IPS-15b (cell line): ENCODE data around the gene ELOB.

ENCODE experiments used
- H3K27me3 ChIP-seq: one replicate; pipeline ENCODE4 v1.6.1; 2013; ENCODE audit warnings: low read length; ENCODE audit not compliant: control insufficient read depth, insufficient read depth
- H3K36me3 ChIP-seq: one replicate; pipeline ENCODE4 v1.6.1; 2013; ENCODE audit warnings: low read length; ENCODE audit not compliant: control insufficient read depth, insufficient read depth
- H3K4me1 ChIP-seq: one replicate; pipeline ENCODE4 v1.6.1; 2013; ENCODE audit warnings: mild to moderate bottlenecking, low read length; ENCODE audit not compliant: control insufficient read depth, insufficient read depth
- H3K4me3 ChIP-seq: one replicate; pipeline ENCODE4 v1.5.1; 2013; ENCODE audit warnings: low read depth, low read length
- H3K9ac ChIP-seq: one replicate; pipeline ENCODE4 v1.6.1; 2013; ENCODE audit warnings: low read depth, mild to moderate bottlenecking, low read length
- H3K9me3 ChIP-seq: one replicate; pipeline ENCODE4 v1.6.1; 2013; ENCODE audit warnings: mild to moderate bottlenecking, low read length; ENCODE audit not compliant: control insufficient read depth, insufficient read depth

ELOB gene

GRCh38 chr16:2745116-2745890 lies 31.8 kb downstream of the ELOB start:
- Histone ChIP-seq H3K4me3 (no peak overlapping the region), H3K36me3 (peaks cover 2% of the 10 kb centered on the region), H3K4me1 (no peaks in the 10 kb centered on the region), H3K9me3 (no peaks in the 10 kb centered on the region), H3K9ac (no peak overlapping the region), H3K27me3 (no peaks in the 10 kb centered on the region)

DNA sequence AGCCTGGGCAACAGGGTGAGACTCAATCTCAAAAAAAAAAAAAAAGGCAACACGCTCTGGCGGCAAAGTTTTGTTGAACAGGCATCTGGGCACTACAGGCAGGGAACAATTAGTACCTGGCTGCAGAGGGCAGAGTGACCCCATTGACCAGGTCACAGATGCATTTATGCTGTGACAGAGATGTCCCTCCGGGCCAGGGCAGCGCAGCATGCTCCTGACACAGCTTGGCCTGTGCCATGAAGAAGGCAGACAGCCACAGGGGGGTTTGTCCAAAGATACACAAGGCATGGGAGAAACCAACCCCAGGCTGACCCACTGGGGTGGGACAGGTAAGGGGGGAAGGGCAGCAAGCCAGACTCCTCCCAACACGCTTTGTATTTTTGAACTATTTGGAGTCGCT lies 32.4 kb downstream of the ELOB start:
- Histone ChIP-seq H3K9me3 (no peaks in the 10 kb centered on the region), H3K36me3 (peaks cover 2% of the 10 kb centered on the region), H3K4me3 (no peak overlapping the region), H3K4me1 (no peaks in the 10 kb centered on the region), H3K9ac (no peak overlapping the region), H3K27me3 (no peaks in the 10 kb centered on the region)

- no peaks in the 10 kb centered on the region for H3K9me3 ChIP-seq
- no peak overlapping the region for H3K4me3 ChIP-seq
- H3K9ac ChIP-seq, result no peak overlapping the region
- H3K4me1 ChIP-seq, result no peaks in the 10 kb centered on the region
- H3K36me3 ChIP-seq, result no peaks in the 10 kb centered on the region
- H3K27me3 ChIP-seq, result no peaks in the 10 kb centered on the region
Observed at GRCh38 chr16:2743007-2743810, 33.9 kb downstream of the ELOB start.

GRCh38 chr16:2742323-2743006 lies 34.6 kb downstream of the ELOB start:
- no peaks in the 10 kb centered on the region for H3K36me3 ChIP-seq
- H3K4me1 ChIP-seq, result no peaks in the 10 kb centered on the region
- no peak overlapping the region for H3K9ac ChIP-seq
- no peak overlapping the region for H3K4me3 ChIP-seq
- no peaks in the 10 kb centered on the region for H3K9me3 ChIP-seq
- no peaks in the 10 kb centered on the region for H3K27me3 ChIP-seq

- no peak overlapping the region for H3K9ac ChIP-seq
- no peaks in the 10 kb centered on the region for H3K36me3 ChIP-seq
- H3K9me3 ChIP-seq, result no peaks in the 10 kb centered on the region
- H3K4me3 ChIP-seq, result no peak overlapping the region
- H3K27me3 ChIP-seq, result no peaks in the 10 kb centered on the region
- H3K4me1 ChIP-seq, result no peaks in the 10 kb centered on the region
Observed at GRCh38 chr16:2741168-2741567, 35.9 kb downstream of the ELOB start.

DNA sequence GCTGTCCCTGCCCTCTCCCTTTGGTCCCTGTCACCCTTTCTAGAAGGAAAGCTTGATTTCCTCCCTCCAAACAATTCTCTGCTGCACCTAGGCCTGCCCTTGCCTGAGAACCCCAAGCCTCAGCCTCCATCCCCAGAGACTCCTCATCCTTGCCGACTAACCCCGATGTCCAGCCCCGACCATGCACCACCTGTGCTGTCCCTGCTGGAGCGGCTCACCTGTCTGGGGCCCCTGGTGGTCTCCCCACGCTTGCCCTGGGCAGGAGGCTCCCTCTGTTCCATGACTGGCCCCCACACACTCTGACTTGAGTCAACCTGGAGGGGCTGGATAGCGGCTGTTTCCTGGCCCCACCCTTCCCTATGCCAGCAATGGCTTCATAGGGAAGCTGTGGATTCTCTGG lies 36.6 kb downstream of the ELOB start:
- H3K9ac ChIP-seq, result no peak overlapping the region
- no peaks in the 10 kb centered on the region for H3K4me1 ChIP-seq
- no peak overlapping the region for H3K4me3 ChIP-seq
- no peaks in the 10 kb centered on the region for H3K36me3 ChIP-seq
- no peaks in the 10 kb centered on the region for H3K9me3 ChIP-seq
- H3K27me3 ChIP-seq, result no peaks in the 10 kb centered on the region

DNA sequence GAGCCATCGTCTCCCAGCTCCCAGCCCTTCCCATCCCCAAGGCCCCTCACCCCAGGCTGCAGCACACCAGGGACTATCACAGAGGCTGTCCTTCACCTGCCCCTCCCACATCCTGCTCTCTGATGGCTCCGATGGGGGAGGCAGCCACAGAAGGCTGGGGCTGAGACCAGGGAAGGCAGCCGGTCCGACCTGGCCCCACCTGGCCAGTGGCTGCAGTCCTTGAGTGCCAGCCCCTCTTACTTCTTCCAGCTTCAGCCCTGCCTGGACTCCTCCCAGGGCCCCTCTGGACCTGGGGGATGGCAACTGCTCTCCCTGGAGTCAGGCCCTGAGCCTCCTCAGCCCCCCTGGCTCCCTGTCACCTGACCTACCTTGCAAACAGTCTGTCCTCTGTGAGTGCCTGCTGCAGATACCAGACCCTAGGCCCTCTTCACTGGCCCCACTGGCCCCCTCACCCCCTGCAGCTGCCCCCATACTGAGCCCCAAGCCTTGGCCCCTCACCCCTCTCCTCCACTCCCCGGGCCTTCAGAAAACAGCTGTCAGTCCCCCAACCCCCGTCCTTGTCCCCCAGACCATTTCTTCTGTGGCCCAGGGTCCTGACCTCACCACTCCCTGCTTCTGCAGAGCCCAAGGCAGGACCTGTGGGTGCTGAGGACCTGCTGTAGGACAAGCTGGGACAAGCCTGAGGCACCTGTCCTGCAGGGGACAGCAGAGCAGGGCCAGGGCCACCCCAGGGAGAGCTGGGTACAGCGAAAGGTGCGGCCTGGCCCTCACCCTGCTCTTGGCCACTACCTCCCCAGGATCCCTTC lies 37.3 kb downstream of the ELOB start:
- H3K4me1 ChIP-seq, result no peaks in the 10 kb centered on the region
- H3K9ac ChIP-seq, result no peak overlapping the region
- no peak overlapping the region for H3K4me3 ChIP-seq
- H3K27me3 ChIP-seq, result no peaks in the 10 kb centered on the region
- no peaks in the 10 kb centered on the region for H3K9me3 ChIP-seq
- H3K36me3 ChIP-seq, result no peaks in the 10 kb centered on the region

DNA sequence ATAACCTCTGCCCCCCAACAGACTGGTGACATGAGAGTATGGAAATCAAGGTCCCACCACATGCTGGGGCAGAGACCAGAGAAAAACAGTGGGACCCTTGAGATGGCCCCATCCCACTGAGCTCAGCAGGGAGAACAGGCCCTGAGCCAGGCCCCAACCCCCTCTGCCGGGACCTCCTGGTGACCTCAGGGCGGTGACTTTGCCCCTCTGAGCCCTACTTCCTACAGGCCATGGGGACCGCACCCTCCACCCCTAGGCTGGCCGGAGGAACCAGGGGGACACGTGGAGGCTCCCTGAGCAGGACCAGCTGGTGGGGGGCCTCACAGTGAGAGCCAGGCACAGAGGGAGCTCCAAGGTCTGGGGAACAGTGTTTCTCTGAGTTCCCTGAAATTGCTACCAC lies 38.5 kb downstream of the ELOB start:
- no peak overlapping the region for H3K4me3 ChIP-seq
- no peaks in the 10 kb centered on the region for H3K9me3 ChIP-seq
- no peaks in the 10 kb centered on the region for H3K36me3 ChIP-seq
- H3K9ac ChIP-seq, result no peak overlapping the region
- H3K4me1 ChIP-seq, result no peaks in the 10 kb centered on the region
- H3K27me3 ChIP-seq, result no peaks in the 10 kb centered on the region

DNA sequence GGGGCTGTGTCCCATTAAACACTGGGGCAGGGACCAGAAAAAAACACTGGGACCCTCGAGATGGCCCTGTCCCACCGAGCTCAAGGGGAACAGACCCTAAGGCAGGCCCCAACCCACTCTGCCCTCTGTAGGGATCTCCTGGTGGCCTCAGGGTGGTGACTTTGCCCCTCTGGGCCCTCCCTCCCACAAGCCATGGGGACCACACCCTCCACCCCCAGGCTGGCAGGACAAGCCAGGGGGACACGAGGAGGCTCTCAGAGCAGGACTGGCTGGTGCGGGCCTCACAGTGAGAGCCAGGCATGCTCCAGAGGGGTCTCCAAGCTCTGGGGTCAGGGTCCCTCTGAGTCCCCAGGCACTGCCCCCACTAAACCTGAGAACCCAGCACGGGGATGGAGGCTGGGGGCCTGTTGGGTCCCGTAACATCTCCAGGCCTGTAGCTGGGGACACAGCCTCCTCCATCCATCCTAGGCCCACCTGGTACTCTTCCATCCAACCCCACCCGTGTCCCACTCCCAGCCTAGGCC lies 39.1 kb downstream of the ELOB start:
- Histone ChIP-seq H3K36me3 (no peaks in the 10 kb centered on the region), H3K4me3 (no peak overlapping the region), H3K27me3 (no peaks in the 10 kb centered on the region), H3K9ac (no peak overlapping the region), H3K9me3 (no peaks in the 10 kb centered on the region), H3K4me1 (no peaks in the 10 kb centered on the region)

DNA sequence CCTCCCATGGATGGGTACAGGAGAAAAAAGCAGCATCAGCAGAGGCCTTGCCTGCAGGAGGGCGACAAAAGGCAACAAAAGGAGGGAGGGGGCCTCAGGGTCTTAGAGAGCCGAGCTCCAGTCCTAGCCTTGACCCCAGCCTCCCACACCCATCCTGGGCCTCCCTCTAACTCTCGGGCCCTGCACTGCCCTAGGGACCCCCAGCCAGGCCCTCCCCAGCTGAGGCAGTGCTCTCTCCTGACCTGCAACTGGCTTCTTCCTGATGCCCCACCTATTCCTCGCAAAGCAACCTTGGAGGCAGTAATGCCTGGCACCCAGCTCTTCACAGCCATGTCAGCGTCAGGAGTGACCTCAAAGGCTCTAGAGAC lies 39.9 kb downstream of the ELOB start:
- H3K9ac ChIP-seq, result no peak overlapping the region
- no peaks in the 10 kb centered on the region for H3K36me3 ChIP-seq
- H3K4me3 ChIP-seq, result no peak overlapping the region
- no peaks in the 10 kb centered on the region for H3K27me3 ChIP-seq
- H3K9me3 ChIP-seq, result no peaks in the 10 kb centered on the region
- H3K4me1 ChIP-seq, result no peaks in the 10 kb centered on the region
